Type B pancreatic cell (in vitro differentiated cells): ENCODE data around the gene EIPR1. TPM values are rescaled to one million over a fixed set of nuclear protein-coding genes. Genes with fewer than 3 reads are reported as not detected.
"Not testable (repeated sequence)": the region's sequence is repeated elsewhere in the genome, so short reads cannot be mapped to it uniquely, and the experiment has no call there.

ENCODE experiments used
- DNase-seq: peaks from one replicate; pipeline ENCODE4 v3.0.0; 2021; ENCODE audit warnings: mixed read lengths; ENCODE audit not compliant: unreplicated experiment; ENCODE audit errors: extremely low spot score
- H3K27ac Mint-ChIP-seq: 2 replicates; pipeline ENCODE4 v1.8.0; 2021; ENCODE audit warnings: mild to moderate bottlenecking, mixed read lengths
- H3K27me3 Mint-ChIP-seq: 2 replicates; pipeline ENCODE4 v1.8.0; 2021; ENCODE audit warnings: mixed read lengths
- H3K36me3 Mint-ChIP-seq: 2 replicates; pipeline ENCODE4 v1.8.0; 2021; ENCODE audit warnings: mixed read lengths
- H3K4me1 Mint-ChIP-seq: one replicate; pipeline ENCODE4 v1.8.0; 2021; ENCODE audit warnings: mixed read lengths; ENCODE audit not compliant: unreplicated experiment
- H3K4me3 Mint-ChIP-seq: 2 replicates; pipeline ENCODE4 v1.8.0; 2021; ENCODE audit warnings: mild to moderate bottlenecking, mixed read lengths
- H3K9me3 Mint-ChIP-seq: 2 replicates; pipeline ENCODE4 v1.8.0; 2021; ENCODE audit warnings: mixed read lengths
- total RNA-seq: library from RNA; stranded (reverse); gene quantifications from 2 replicates; pipeline ENCODE4 v1.2.1, GENCODE V29; 2021; ENCODE audit warnings: low replicate concordance
- TF ChIP-seq, protein P1 (sequence below): fragments of 200-600 bp; sonication (generic); conservative IDR thresholded peaks from 2 replicates; pipeline ENCODE4 v1.5.0; 2021; ENCODE audit warnings: antibody characterized with exemption, mild to moderate bottlenecking

Gene EIPR1
- total RNA-seq, 1 donor from 2014 or later: 24.9 TPM

DNA sequence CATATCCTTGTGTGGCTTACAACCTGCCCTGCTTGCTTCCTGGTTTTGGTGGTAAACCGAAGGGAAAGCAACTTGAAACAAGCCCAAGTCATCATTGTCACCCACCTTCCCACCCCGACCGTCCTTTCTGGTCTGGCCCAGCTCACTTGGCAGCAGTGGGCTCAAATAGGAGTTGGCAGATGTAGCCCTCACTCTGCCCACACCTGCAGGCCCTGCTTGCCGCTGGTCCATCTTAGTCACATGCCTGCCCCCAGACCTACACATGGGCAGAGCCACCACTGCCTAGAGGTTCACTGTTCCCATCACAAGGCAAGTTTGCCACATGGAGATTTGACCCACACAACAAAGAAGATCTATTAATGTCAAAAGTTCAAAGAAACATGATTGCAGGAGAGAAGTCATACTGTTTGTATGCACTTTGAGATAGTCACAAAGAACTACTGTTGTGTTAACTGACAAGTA, 9.3 kb downstream of the EIPR1 start:
- H3K4me3 Mint-ChIP-seq: no peak overlapping the region
- DNase-seq: no peak
- peaks cover 13% of the 10 kb centered on the region for H3K36me3 Mint-ChIP-seq
- H3K27ac Mint-ChIP-seq: no peak overlapping the region
- H3K4me1 Mint-ChIP-seq: peaks cover under 1% of the 10 kb centered on the region
- H3K9me3 Mint-ChIP-seq: no peaks in the 10 kb centered on the region
- H3K27me3 Mint-ChIP-seq: no peaks in the 10 kb centered on the region
- TF ChIP-seq, protein P1, sequence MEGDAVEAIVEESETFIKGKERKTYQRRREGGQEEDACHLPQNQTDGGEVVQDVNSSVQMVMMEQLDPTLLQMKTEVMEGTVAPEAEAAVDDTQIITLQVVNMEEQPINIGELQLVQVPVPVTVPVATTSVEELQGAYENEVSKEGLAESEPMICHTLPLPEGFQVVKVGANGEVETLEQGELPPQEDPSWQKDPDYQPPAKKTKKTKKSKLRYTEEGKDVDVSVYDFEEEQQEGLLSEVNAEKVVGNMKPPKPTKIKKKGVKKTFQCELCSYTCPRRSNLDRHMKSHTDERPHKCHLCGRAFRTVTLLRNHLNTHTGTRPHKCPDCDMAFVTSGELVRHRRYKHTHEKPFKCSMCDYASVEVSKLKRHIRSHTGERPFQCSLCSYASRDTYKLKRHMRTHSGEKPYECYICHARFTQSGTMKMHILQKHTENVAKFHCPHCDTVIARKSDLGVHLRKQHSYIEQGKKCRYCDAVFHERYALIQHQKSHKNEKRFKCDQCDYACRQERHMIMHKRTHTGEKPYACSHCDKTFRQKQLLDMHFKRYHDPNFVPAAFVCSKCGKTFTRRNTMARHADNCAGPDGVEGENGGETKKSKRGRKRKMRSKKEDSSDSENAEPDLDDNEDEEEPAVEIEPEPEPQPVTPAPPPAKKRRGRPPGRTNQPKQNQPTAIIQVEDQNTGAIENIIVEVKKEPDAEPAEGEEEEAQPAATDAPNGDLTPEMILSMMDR: no peak

DNA sequence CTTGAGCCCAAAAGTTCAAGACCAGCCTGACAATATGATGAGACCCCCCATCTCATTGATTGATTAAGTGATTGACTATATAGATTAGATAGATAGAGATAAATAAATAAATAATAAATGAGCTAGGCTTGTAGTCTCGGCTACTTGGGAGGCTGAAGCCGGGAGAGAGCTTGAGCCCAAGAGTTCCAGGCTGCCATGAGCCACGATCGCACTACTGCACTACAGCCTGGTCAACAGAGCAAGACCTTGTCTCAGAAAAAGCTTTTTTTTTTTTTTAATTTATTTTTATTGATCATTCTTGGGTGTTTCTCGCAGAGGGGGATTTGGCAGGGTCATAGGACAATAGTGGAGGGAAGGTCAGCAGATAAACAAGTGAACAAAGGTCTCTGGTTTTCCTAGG, 12.4 kb downstream of the EIPR1 start:
- Mint-ChIP-seq H3K9me3 (no peaks in the 10 kb centered on the region), H3K36me3 (peaks cover 17% of the 10 kb centered on the region), H3K27ac (no peak overlapping the region), H3K4me3 (no peak overlapping the region), H3K27me3 (no peaks in the 10 kb centered on the region), H3K4me1 (peaks cover 10% of the 10 kb centered on the region)
- TF ChIP-seq, protein P1: no peak
- no peak for DNase-seq

DNA sequence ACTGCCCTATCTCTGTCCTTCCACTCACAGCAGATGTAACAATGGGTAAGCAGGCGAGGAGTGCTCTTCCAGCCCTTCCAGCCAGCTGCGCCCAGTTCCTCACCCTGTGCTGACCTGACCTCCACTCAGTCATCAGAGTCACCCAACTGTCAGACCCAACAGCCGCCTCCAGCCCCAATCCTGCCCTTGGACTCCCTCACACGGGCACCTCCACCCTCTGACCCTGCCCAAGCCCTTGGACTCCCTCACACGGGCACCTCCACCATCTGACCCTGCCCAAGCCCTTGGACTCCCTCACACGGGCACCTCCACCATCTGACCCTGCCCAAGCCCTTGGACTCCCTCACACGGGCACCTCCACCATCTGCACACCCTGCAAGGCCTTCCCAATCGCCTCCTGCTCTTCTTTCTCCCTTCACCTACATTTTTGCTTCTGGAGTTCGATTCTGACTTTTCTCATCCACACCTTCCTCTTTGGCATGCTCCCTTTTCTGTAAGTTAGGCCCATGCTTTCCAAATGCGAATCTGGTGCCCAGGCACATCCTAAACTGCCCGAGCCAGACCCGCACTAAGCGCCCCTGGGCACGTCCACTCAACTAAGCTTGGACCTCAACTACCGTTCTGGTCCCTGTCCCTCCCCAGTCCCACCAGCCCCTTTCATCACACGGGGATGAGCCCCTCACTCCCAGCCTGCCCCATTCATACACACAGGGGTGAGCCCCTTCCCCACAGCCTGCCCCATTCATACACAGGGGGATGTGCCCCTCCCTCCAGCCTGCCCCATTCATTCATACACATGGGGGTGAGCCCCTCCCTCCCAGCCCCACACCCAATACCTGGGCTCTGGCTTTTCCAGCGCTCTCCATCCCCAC, 15.9 kb downstream of the EIPR1 start:
- peaks cover 11% of the 10 kb centered on the region for H3K4me1 Mint-ChIP-seq
- peaks cover 4% of the 10 kb centered on the region for H3K36me3 Mint-ChIP-seq
- DNase-seq: no peak
- no peaks in the 10 kb centered on the region for H3K9me3 Mint-ChIP-seq
- TF ChIP-seq, protein P1: no peak
- no peak overlapping the region for H3K4me3 Mint-ChIP-seq
- H3K27ac Mint-ChIP-seq: no peak overlapping the region
- H3K27me3 Mint-ChIP-seq: no peaks in the 10 kb centered on the region

DNA sequence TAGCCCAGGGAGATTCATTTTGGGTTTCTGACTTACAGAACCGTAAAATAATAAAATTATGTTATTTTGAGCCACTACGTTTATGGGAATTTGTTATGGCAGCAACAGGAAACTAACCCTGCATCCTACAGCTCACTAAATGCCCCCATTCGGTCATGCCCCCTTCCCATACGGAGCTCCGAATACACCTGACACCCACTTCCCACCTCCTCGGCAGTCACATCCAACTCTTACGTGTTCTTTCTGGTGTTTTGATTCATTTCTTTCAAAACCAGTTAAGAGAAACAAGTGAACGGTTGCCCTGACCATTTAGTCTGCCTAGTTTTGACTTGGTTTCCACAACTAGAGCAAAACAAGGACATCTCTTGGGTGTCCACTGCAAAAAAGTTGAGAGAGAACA, 19.7 kb downstream of the EIPR1 start:
- no peak overlapping the region for H3K27ac Mint-ChIP-seq
- peaks cover 9% of the 10 kb centered on the region for H3K36me3 Mint-ChIP-seq
- H3K9me3 Mint-ChIP-seq: no peaks in the 10 kb centered on the region
- peaks cover 7% of the 10 kb centered on the region for H3K4me1 Mint-ChIP-seq
- no peak overlapping the region for H3K4me3 Mint-ChIP-seq
- DNase-seq: no peak
- TF ChIP-seq, protein P1: no peak
- no peaks in the 10 kb centered on the region for H3K27me3 Mint-ChIP-seq

DNA sequence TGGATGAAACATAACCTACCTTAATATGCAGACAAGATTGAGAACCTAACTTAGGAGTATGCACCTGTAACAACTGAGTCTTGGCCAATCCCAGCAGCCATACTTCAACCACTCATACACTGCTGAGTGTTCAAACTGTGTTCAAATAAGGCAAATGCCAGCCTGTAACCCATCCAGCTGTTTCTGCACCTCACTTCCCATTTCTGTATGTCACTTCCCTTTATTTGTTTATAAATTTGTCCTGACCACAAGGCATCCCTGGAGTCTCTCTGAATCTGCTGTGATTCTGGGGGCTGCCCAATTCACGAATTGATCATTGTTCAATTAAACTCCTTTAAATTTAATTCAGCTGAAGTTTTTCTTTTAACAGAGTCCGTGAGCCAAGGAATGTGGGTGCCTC, 20.2 kb downstream of the EIPR1 start:
- DNase-seq, H3K9me3 Mint-ChIP-seq, H3K27me3 Mint-ChIP-seq, H3K4me3 Mint-ChIP-seq, H3K27ac Mint-ChIP-seq, H3K4me1 Mint-ChIP-seq: not testable (repeated sequence)
- H3K36me3 Mint-ChIP-seq: peaks cover 11% of the 10 kb centered on the region

DNA sequence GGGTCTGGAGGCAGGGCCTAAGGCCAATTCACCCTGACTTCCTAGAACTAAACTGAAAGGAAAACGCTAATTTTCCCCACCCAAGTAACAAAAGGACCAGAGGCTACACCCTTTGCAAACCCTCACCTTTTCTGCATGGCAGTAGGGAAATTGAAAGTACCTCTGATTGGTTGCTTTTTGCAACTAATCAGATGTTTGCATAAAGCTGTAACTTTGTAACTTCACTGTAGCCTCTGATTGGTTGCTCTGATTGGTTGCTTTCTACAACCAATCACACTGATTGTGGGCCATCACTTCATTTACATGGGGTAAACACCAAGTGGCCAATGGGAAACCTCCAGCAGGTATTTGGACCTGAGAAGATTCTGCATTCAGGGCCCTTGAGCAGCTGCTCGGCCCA, 20.8 kb downstream of the EIPR1 start:
- H3K36me3 Mint-ChIP-seq: peaks cover 13% of the 10 kb centered on the region
- no peak overlapping the region for H3K27ac Mint-ChIP-seq
- peaks cover 6% of the 10 kb centered on the region for H3K4me1 Mint-ChIP-seq
- H3K4me3 Mint-ChIP-seq: no peak overlapping the region
- DNase-seq: no peak
- no peaks in the 10 kb centered on the region for H3K27me3 Mint-ChIP-seq
- no peaks in the 10 kb centered on the region for H3K9me3 Mint-ChIP-seq
- TF ChIP-seq, protein P1: no peak
